Neural progenitor cell (in vitro differentiated cells): ENCODE results near the gene PLCXD3. TPM values are rescaled to one million over a fixed set of nuclear protein-coding genes. Genes with fewer than 3 reads are reported as not detected.

Source experiments
- DNase-seq: peaks from one replicate; pipeline ENCODE4 v3.0.0-alpha.2; 2016; ENCODE audit warnings: low spot score
- H2AFZ ChIP-seq: fragments of 200-600 bp; sonication (generic); replicated peaks from 2 replicates; pipeline ENCODE4 v1.6.1; 2016; ENCODE audit warnings: antibody characterized with exemption
- H3F3A ChIP-seq: fragments of 200-600 bp; sonication (generic); 2 replicates; pipeline ENCODE4 v1.6.1; 2016; ENCODE audit warnings: antibody characterized with exemption, low read depth
- H3K27ac ChIP-seq: fragments of 200-600 bp; sonication (generic); 2 replicates; pipeline ENCODE4 v1.5.1; 2016; ENCODE audit warnings: mild to moderate bottlenecking
- H3K27me3 ChIP-seq: fragments of 200-600 bp; sonication (generic); 2 replicates; pipeline ENCODE4 v1.6.1; 2016; ENCODE audit warnings: mild to moderate bottlenecking, moderate library complexity
- H3K36me3 ChIP-seq: fragments of 200-600 bp; sonication (generic); 2 replicates; pipeline ENCODE4 v1.5.1; 2016
- H3K4me1 ChIP-seq: fragments of 200-600 bp; sonication (generic); 2 replicates; pipeline ENCODE4 v1.6.1; 2016; ENCODE audit warnings: mixed run types
- H3K4me2 ChIP-seq: fragments of 200-600 bp; sonication (generic); 2 replicates; pipeline ENCODE4 v1.6.1; 2016
- H3K4me3 ChIP-seq: fragments of 200-600 bp; sonication (generic); 2 replicates; pipeline ENCODE4 v1.5.1; 2016
- H3K79me2 ChIP-seq: fragments of 200-600 bp; sonication (generic); 2 replicates; pipeline ENCODE4 v1.6.1; 2016; ENCODE audit warnings: low read depth
- H3K9ac ChIP-seq: fragments of 200-600 bp; sonication (generic); 2 replicates; pipeline ENCODE4 v1.6.1; 2016
- H3K9me3 ChIP-seq: fragments of 200-600 bp; sonication (generic); 2 replicates; pipeline ENCODE4 v1.5.1; 2016; ENCODE audit warnings: low read depth
- H4K20me1 ChIP-seq: fragments of 200-600 bp; sonication (generic); 2 replicates; pipeline ENCODE4 v1.6.1; 2016; ENCODE audit warnings: low read depth
- H3K27ac Mint-ChIP-seq: 3 replicates; pipeline ENCODE4 v1.8.0; 2021; ENCODE audit warnings: mixed read lengths
- H3K27me3 Mint-ChIP-seq: 2 replicates; pipeline ENCODE4 v1.8.0; 2022; ENCODE audit warnings: low read depth, mild to moderate bottlenecking, inconsistent platforms, moderate library complexity, mixed read lengths; ENCODE audit not compliant: insufficient read depth
- H3K36me3 Mint-ChIP-seq: 3 replicates; pipeline ENCODE4 v1.8.0; 2021; ENCODE audit warnings: mixed read lengths
- H3K4me1 Mint-ChIP-seq: 3 replicates; pipeline ENCODE4 v1.8.0; 2021; ENCODE audit warnings: mixed read lengths
- H3K4me3 Mint-ChIP-seq: 3 replicates; pipeline ENCODE4 v1.8.0; 2021; ENCODE audit warnings: mild to moderate bottlenecking, moderate library complexity, mixed read lengths
- H3K9me3 Mint-ChIP-seq: 3 replicates; pipeline ENCODE4 v1.8.0; 2020; ENCODE audit warnings: mixed read lengths
- EZH2 ChIP-seq: fragments of 200-600 bp; sonication (generic); IDR thresholded peaks from 2 replicates; pipeline ENCODE4 v1.6.1; 2017; ENCODE audit warnings: antibody characterized with exemption, mild to moderate bottlenecking, moderate library complexity
- EZH2phosphoT487 ChIP-seq: fragments of 200-600 bp; sonication (generic); IDR thresholded peaks from 2 replicates; pipeline ENCODE4 v1.6.1; 2017; ENCODE audit warnings: antibody characterized with exemption
- total RNA-seq: library from RNA; depleted of rRNA; stranded (reverse); fragments of >200 nt; gene quantifications from 2 replicates; pipeline ENCODE4 v1.2.3, GENCODE V29; 2015; ENCODE audit warnings: low replicate concordance
- TF ChIP-seq, protein P1 (sequence below): fragments of 200-600 bp; sonication (generic); IDR thresholded peaks from 2 replicates; pipeline ENCODE4 v1.5.1; 2017; ENCODE audit warnings: antibody characterized with exemption, mild to moderate bottlenecking

Gene PLCXD3
- total RNA-seq, 1 donor from 2014 or later: not detected

- Mint-ChIP-seq H3K36me3 (no peaks in the 10 kb centered on the region), H3K27ac (no peak overlapping the region)
- no peaks in the 10 kb centered on the region for H3K9me3 ChIP-seq
Observed at GRCh38 chr5:41309275-41309674, 201.1 kb downstream of the PLCXD3 start.

DNA sequence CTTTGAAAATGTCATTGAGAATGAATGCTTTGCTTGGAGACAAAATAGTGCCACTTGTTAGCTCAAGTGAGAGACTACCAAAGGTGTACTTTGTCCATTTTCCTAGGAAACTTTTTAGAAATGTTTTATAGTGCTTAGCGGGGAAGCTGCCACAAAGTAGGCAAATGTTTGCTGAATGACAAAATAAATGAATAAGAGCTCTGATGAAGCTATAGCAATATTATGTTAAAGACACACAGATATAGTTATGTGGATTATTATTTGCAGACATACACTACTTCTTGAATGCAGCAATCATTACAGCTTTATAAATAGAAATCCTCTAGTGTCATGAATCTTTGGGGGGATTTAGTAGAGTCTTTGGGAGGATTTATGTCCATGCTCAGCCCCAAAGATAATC lies 204.4 kb downstream of the PLCXD3 start:
- Mint-ChIP-seq H3K4me1 (peaks cover 5% of the 10 kb centered on the region), H3K27me3 (no peaks in the 10 kb centered on the region), H3K9me3 (no peaks in the 10 kb centered on the region), H3K27ac (no peak overlapping the region), H3K4me3 (no peak overlapping the region), H3K36me3 (no peaks in the 10 kb centered on the region)
- Histone ChIP-seq H3K4me3 (no peak overlapping the region), H3K27me3 (no peaks in the 10 kb centered on the region), H4K20me1 (no peaks in the 10 kb centered on the region), H3K27ac (no peak overlapping the region), H3K36me3 (no peaks in the 10 kb centered on the region), H3F3A (no peaks in the 10 kb centered on the region), H3K4me2 (no peak overlapping the region), H3K9ac (no peak overlapping the region), H3K4me1 (no peaks in the 10 kb centered on the region), H3K79me2 (no peaks in the 10 kb centered on the region), H3K9me3 (no peaks in the 10 kb centered on the region), H2AFZ (no peak overlapping the region)
- DNase-seq: no peak
- TF ChIP-seq EZH2 (no peak), EZH2phosphoT487 (no peak)
- TF ChIP-seq, protein P1, sequence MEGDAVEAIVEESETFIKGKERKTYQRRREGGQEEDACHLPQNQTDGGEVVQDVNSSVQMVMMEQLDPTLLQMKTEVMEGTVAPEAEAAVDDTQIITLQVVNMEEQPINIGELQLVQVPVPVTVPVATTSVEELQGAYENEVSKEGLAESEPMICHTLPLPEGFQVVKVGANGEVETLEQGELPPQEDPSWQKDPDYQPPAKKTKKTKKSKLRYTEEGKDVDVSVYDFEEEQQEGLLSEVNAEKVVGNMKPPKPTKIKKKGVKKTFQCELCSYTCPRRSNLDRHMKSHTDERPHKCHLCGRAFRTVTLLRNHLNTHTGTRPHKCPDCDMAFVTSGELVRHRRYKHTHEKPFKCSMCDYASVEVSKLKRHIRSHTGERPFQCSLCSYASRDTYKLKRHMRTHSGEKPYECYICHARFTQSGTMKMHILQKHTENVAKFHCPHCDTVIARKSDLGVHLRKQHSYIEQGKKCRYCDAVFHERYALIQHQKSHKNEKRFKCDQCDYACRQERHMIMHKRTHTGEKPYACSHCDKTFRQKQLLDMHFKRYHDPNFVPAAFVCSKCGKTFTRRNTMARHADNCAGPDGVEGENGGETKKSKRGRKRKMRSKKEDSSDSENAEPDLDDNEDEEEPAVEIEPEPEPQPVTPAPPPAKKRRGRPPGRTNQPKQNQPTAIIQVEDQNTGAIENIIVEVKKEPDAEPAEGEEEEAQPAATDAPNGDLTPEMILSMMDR: no peak

More at GRCh38 chr5:41309275-41309674, 201.1 kb downstream of the PLCXD3 start:
- H3K4me1 Mint-ChIP-seq: peaks cover 5% of the 10 kb centered on the region
- no peak overlapping the region for H3K4me3 ChIP-seq
- H3K4me1 ChIP-seq: no peaks in the 10 kb centered on the region
- no peaks in the 10 kb centered on the region for H3K27me3 ChIP-seq
- H3K9ac ChIP-seq: no peak overlapping the region
- no peak overlapping the region for H3K4me2 ChIP-seq
- no peak for DNase-seq
- no peaks in the 10 kb centered on the region for H3K79me2 ChIP-seq
- H3K9me3 Mint-ChIP-seq: no peaks in the 10 kb centered on the region
- no peak for TF ChIP-seq EZH2
- H3F3A ChIP-seq: no peaks in the 10 kb centered on the region
- H3K27me3 Mint-ChIP-seq: no peaks in the 10 kb centered on the region
- H4K20me1 ChIP-seq: no peaks in the 10 kb centered on the region
- no peak overlapping the region for H2AFZ ChIP-seq
- H3K36me3 ChIP-seq: no peaks in the 10 kb centered on the region
- no peak overlapping the region for H3K27ac ChIP-seq
- no peak overlapping the region for H3K4me3 Mint-ChIP-seq

DNA sequence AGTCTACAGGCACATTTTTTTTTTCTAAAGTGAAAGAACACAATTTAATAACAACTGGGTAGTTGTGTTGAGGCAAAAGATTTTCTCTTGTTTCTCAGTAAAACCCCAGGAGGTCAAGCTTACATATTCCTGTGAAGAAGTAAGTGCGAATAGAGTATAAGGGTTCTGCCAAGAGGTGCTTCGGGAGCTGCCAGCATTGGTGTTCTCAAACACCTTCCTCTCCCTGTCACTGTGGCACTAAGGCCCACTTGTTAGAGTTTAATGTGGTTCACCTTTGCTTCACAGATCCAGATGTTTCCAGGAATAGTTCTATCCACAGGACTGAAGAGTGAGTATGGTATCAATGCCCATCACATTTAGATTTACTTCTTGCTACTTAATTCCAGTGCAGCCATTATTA lies 205.3 kb downstream of the PLCXD3 start:
- Histone ChIP-seq H3K36me3 (no peaks in the 10 kb centered on the region), H2AFZ (no peak overlapping the region), H3K9me3 (no peaks in the 10 kb centered on the region), H3K4me1 (no peaks in the 10 kb centered on the region), H3K4me2 (no peak overlapping the region), H3K79me2 (no peaks in the 10 kb centered on the region), H3K4me3 (no peak overlapping the region), H4K20me1 (no peaks in the 10 kb centered on the region), H3K9ac (no peak overlapping the region), H3K27ac (no peak overlapping the region), H3K27me3 (no peaks in the 10 kb centered on the region), H3F3A (no peaks in the 10 kb centered on the region)
- Mint-ChIP-seq H3K4me1 (peaks cover 2% of the 10 kb centered on the region), H3K27ac (no peak overlapping the region), H3K4me3 (no peak overlapping the region), H3K36me3 (no peaks in the 10 kb centered on the region), H3K27me3 (no peaks in the 10 kb centered on the region), H3K9me3 (no peaks in the 10 kb centered on the region)
- DNase-seq: no peak
- no peak for TF ChIP-seq EZH2
- TF ChIP-seq, protein P1: no peak
- no peak for TF ChIP-seq EZH2phosphoT487

DNA sequence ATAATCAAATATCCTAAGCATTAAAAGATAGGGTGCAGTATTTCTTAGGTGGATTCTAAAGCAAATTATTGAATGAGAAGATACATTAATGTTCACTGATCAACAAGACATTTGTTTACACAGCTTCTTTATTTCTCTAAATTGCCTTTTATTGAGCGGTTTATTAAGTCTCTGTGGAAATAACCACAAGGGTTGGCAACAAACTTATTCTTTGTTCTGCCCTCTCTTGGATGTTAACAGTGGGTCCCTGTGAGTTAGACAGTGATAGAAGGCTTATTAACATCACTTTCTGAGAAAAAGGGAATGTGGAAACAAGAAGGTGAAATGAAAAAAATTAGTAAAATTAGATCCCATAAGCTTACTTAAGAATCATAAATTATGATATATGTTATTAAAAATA lies 214.3 kb downstream of the PLCXD3 start:
- H3K27me3 ChIP-seq: no peaks in the 10 kb centered on the region
- no peak for TF ChIP-seq EZH2
- TF ChIP-seq, protein P1: no peak
- no peak for TF ChIP-seq EZH2phosphoT487
- no peak overlapping the region for H2AFZ ChIP-seq
- no peaks in the 10 kb centered on the region for H3K4me1 Mint-ChIP-seq
- no peak overlapping the region for H3K27ac Mint-ChIP-seq
- H3K4me3 ChIP-seq: no peak overlapping the region
- H3K9me3 ChIP-seq: no peaks in the 10 kb centered on the region
- no peak overlapping the region for H3K4me3 Mint-ChIP-seq
- no peaks in the 10 kb centered on the region for H3K79me2 ChIP-seq
- no peaks in the 10 kb centered on the region for H3K27me3 Mint-ChIP-seq
- no peaks in the 10 kb centered on the region for H3K36me3 Mint-ChIP-seq
- DNase-seq: no peak
- no peak overlapping the region for H3K27ac ChIP-seq
- no peak overlapping the region for H3K4me2 ChIP-seq
- H3K9ac ChIP-seq: no peak overlapping the region
- H3K9me3 Mint-ChIP-seq: no peaks in the 10 kb centered on the region
- no peaks in the 10 kb centered on the region for H3K36me3 ChIP-seq
- no peaks in the 10 kb centered on the region for H4K20me1 ChIP-seq
- no peaks in the 10 kb centered on the region for H3F3A ChIP-seq
- H3K4me1 ChIP-seq: no peaks in the 10 kb centered on the region
